ENCODE data around the gene FAM83F. TPM values are rescaled to one million over a fixed set of nuclear protein-coding genes. Genes with fewer than 3 reads are reported as not detected.
A peak's percentile ranks its signal among the peaks of the same experiment; 100 is the strongest.

The FAM83F gene
- polyA plus RNA-seq, 1 donor (not counting 4 experiments of a cell fraction or from before 2014, with no cell fraction given): 22.8 TPM

GRCh38 chr22:40040927-40041326 lies 46.2 kb downstream of the FAM83F start:
- Histone ChIP-seq H3K27ac (ENCODE audit: control insufficient read depth, insufficient read depth, low read length) (no peak overlapping the region), H4K20me1 (ENCODE audit: control insufficient read depth, extremely low read depth, insufficient read depth, low read length) (peaks cover 1% of the 10 kb centered on the region)

GRCh38 chr22:40041366-40042137 lies 46.8 kb downstream of the FAM83F start:
- dilution Hi-C loops (cut with MboI; ENCODE audit: extremely low pct_ligation_motif_present, low sequenced_read_pairs): no loop called here
- no peak for FAIRE-seq
- Histone ChIP-seq H3K4me1 (ENCODE audit: control insufficient read depth, extremely low read depth, insufficient read depth, low read length) (peaks cover 33% of the 10 kb centered on the region), H3K4me3 (ENCODE audit: control insufficient read depth in 2 of 3, extremely low read depth in 1 of 3, insufficient read depth in 2 of 3, low read depth in 1 of 3, low read length in 3 of 3) (no peak overlapping the region), H3K79me2 (ENCODE audit: control insufficient read depth, insufficient read depth, low read length) (no peaks in the 10 kb centered on the region), H4K20me1 (ENCODE audit: control insufficient read depth, extremely low read depth, insufficient read depth, low read length) (no peaks in the 10 kb centered on the region), H2AFZ (ENCODE audit: control insufficient read depth, low read length) (no peak overlapping the region), H3K4me2 (ENCODE audit: control insufficient read depth, extremely low read depth, insufficient read depth, low read depth, low read length) (peak overlapping the region; percentile 22), H3K9ac (ENCODE audit: control insufficient read depth, extremely low read depth, insufficient read depth, low read length) (no peak overlapping the region), H3K27ac (ENCODE audit: control insufficient read depth, insufficient read depth, low read length) (no peak overlapping the region), H3K9me3 (ENCODE audit: control insufficient read depth, low read depth, low read length) (no peaks in the 10 kb centered on the region), H3K9me1 (ENCODE audit: control insufficient read depth, extremely low read depth, insufficient read depth, low read length) (no peaks in the 10 kb centered on the region), H3K36me3 (ENCODE audit: control insufficient read depth in 2 of 2, extremely low read depth in 1 of 2, insufficient read depth in 2 of 2, low read length in 2 of 2) (no peaks in the 10 kb centered on the region), H3K27me3 (ENCODE audit: control insufficient read depth, extremely low read depth, insufficient read depth, low read length) (no peaks in the 10 kb centered on the region)
- DNase-seq (ENCODE audit: low read depth, low spot score): no peak
- TF ChIP-seq, protein P1, sequence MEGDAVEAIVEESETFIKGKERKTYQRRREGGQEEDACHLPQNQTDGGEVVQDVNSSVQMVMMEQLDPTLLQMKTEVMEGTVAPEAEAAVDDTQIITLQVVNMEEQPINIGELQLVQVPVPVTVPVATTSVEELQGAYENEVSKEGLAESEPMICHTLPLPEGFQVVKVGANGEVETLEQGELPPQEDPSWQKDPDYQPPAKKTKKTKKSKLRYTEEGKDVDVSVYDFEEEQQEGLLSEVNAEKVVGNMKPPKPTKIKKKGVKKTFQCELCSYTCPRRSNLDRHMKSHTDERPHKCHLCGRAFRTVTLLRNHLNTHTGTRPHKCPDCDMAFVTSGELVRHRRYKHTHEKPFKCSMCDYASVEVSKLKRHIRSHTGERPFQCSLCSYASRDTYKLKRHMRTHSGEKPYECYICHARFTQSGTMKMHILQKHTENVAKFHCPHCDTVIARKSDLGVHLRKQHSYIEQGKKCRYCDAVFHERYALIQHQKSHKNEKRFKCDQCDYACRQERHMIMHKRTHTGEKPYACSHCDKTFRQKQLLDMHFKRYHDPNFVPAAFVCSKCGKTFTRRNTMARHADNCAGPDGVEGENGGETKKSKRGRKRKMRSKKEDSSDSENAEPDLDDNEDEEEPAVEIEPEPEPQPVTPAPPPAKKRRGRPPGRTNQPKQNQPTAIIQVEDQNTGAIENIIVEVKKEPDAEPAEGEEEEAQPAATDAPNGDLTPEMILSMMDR (optimal IDR thresholded peaks at IDR 0.05 in 1 of 3, IDR thresholded peaks at IDR 0.05 in 1 of 3, conservative IDR thresholded peaks at IDR 0.05 in 1 of 3; ENCODE audit: extremely low read depth in 1 of 3, insufficient read depth in 2 of 3, low read length in 3 of 3): no peak
- TF ChIP-seq EZH2 (IDR thresholded peaks at IDR 0.05; ENCODE audit: low read length): no peak

More at GRCh38 chr22:40040927-40041326, 46.2 kb downstream of the FAM83F start:
- Histone ChIP-seq H3K9me1 (ENCODE audit: control insufficient read depth, extremely low read depth, insufficient read depth, low read length) (no peaks in the 10 kb centered on the region), H3K36me3 (ENCODE audit: control insufficient read depth in 2 of 2, extremely low read depth in 1 of 2, insufficient read depth in 2 of 2, low read length in 2 of 2) (no peaks in the 10 kb centered on the region), H2AFZ (ENCODE audit: control insufficient read depth, low read length) (no peak overlapping the region), H3K9me3 (ENCODE audit: control insufficient read depth, low read depth, low read length) (no peaks in the 10 kb centered on the region), H3K9ac (ENCODE audit: control insufficient read depth, extremely low read depth, insufficient read depth, low read length) (no peak overlapping the region), H3K79me2 (ENCODE audit: control insufficient read depth, insufficient read depth, low read length) (no peaks in the 10 kb centered on the region), H3K4me2 (ENCODE audit: control insufficient read depth, extremely low read depth, insufficient read depth, low read depth, low read length) (peak overlapping the region; percentile 22), H3K4me1 (ENCODE audit: control insufficient read depth, extremely low read depth, insufficient read depth, low read length) (peaks cover 33% of the 10 kb centered on the region), H3K4me3 (ENCODE audit: control insufficient read depth in 2 of 3, extremely low read depth in 1 of 3, insufficient read depth in 2 of 3, low read depth in 1 of 3, low read length in 3 of 3) (no peak overlapping the region), H3K27me3 (ENCODE audit: control insufficient read depth, extremely low read depth, insufficient read depth, low read length) (no peaks in the 10 kb centered on the region)
- FAIRE-seq (peak; percentile 69), DNase-seq (ENCODE audit: low read depth, low spot score) (no peak)
- dilution Hi-C loops (cut with MboI; ENCODE audit: extremely low pct_ligation_motif_present, low sequenced_read_pairs): no loop called here
- TF ChIP-seq, protein P1 (optimal IDR thresholded peaks at IDR 0.05 in 1 of 3, IDR thresholded peaks at IDR 0.05 in 1 of 3, conservative IDR thresholded peaks at IDR 0.05 in 1 of 3; ENCODE audit: extremely low read depth in 1 of 3, insufficient read depth in 2 of 3, low read length in 3 of 3): no peak
- no peak for TF ChIP-seq EZH2 (IDR thresholded peaks at IDR 0.05; ENCODE audit: low read length)
